Measurements from ENCODE around the gene LCLAT1.

- TF ChIP-seq, protein P1, sequence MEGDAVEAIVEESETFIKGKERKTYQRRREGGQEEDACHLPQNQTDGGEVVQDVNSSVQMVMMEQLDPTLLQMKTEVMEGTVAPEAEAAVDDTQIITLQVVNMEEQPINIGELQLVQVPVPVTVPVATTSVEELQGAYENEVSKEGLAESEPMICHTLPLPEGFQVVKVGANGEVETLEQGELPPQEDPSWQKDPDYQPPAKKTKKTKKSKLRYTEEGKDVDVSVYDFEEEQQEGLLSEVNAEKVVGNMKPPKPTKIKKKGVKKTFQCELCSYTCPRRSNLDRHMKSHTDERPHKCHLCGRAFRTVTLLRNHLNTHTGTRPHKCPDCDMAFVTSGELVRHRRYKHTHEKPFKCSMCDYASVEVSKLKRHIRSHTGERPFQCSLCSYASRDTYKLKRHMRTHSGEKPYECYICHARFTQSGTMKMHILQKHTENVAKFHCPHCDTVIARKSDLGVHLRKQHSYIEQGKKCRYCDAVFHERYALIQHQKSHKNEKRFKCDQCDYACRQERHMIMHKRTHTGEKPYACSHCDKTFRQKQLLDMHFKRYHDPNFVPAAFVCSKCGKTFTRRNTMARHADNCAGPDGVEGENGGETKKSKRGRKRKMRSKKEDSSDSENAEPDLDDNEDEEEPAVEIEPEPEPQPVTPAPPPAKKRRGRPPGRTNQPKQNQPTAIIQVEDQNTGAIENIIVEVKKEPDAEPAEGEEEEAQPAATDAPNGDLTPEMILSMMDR (IDR thresholded peaks at IDR 0.05; ENCODE audit: low read length) = no peak
- TF ChIP-seq EZH2 (IDR thresholded peaks at IDR 0.05; ENCODE audit: borderline replicate concordance, low read length) = no peak
Observed at GRCh38 chr2:30422444-30423040, 24.5 kb upstream of the LCLAT1 start.

Data from OCI-LY1 (cell line).